Mesothelial cell of epicardium (in vitro differentiated cells): ENCODE measurements around the gene PHTF2. TPM values are rescaled to one million over a fixed set of nuclear protein-coding genes. Genes with fewer than 3 reads are reported as not detected.

Experiments used
- DNase-seq, 2 experiments: peaks; one replicate each; pipeline ENCODE4 v3.0.0; 2021; ENCODE audit warnings: low spot score in 2 of 2; ENCODE audit not compliant: unreplicated experiment in 2 of 2
- H3K27ac Mint-ChIP-seq: 2 replicates; pipeline ENCODE4 v1.8.0; 2021; ENCODE audit warnings: mixed read lengths
- H3K27me3 Mint-ChIP-seq: 2 replicates; pipeline ENCODE4 v1.8.0; 2021; ENCODE audit warnings: low read depth, mixed read lengths
- H3K36me3 Mint-ChIP-seq: 2 replicates; pipeline ENCODE4 v1.8.0; 2021; ENCODE audit warnings: mixed read lengths
- H3K4me1 Mint-ChIP-seq: 2 replicates; pipeline ENCODE4 v1.8.0; 2021; ENCODE audit warnings: mixed read lengths
- H3K4me3 Mint-ChIP-seq: 2 replicates; pipeline ENCODE4 v1.8.0; 2021; ENCODE audit warnings: mild to moderate bottlenecking, moderate library complexity, mixed read lengths
- H3K9me3 Mint-ChIP-seq: 2 replicates; pipeline ENCODE4 v1.8.0; 2021; ENCODE audit warnings: mixed read lengths
- total RNA-seq: library from RNA; stranded (reverse); gene quantifications from 3 replicates; pipeline ENCODE4 v1.2.1, GENCODE V29; 2021
- TF ChIP-seq, protein P1 (sequence below): fragments of 200-600 bp; sonication (generic); IDR thresholded peaks from one replicate; pipeline ENCODE4 v1.5.0; 2021; ENCODE audit warnings: antibody characterized with exemption; ENCODE audit not compliant: unreplicated experiment

PHTF2 gene
- total RNA-seq, 1 donor from 2014 or later = 38.2 TPM

DNA sequence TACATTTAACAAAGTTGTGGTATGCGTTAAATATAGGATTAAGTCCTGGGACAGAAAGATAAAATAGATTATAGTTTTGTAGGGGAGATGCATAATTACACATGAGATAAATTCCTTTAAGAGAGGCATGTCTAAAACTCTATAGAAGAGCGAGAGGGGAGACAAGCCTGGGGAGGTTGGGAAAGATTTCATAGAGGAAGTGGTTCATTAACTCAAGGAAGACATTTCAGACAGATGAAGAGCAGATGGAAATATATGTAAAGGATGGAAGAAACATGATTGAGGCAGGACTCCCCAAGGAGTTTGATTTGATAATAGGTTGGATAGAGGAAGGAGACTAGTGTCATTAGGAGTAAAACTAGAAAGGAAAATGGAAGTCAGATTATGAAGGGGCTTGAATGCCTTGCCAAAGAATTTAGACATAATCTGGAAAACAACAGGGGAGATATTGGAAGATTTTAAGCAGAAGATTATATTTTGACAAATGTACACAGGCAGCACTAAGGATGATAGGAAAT, 96.1 kb downstream of the PHTF2 start:
- DNase-seq = no peak
- no peaks in the 10 kb centered on the region for H3K9me3 Mint-ChIP-seq
- no peaks in the 10 kb centered on the region for H3K27me3 Mint-ChIP-seq
- no peak overlapping the region for H3K4me3 Mint-ChIP-seq
- H3K27ac Mint-ChIP-seq = no peak overlapping the region
- no peaks in the 10 kb centered on the region for H3K36me3 Mint-ChIP-seq
- TF ChIP-seq, protein P1, sequence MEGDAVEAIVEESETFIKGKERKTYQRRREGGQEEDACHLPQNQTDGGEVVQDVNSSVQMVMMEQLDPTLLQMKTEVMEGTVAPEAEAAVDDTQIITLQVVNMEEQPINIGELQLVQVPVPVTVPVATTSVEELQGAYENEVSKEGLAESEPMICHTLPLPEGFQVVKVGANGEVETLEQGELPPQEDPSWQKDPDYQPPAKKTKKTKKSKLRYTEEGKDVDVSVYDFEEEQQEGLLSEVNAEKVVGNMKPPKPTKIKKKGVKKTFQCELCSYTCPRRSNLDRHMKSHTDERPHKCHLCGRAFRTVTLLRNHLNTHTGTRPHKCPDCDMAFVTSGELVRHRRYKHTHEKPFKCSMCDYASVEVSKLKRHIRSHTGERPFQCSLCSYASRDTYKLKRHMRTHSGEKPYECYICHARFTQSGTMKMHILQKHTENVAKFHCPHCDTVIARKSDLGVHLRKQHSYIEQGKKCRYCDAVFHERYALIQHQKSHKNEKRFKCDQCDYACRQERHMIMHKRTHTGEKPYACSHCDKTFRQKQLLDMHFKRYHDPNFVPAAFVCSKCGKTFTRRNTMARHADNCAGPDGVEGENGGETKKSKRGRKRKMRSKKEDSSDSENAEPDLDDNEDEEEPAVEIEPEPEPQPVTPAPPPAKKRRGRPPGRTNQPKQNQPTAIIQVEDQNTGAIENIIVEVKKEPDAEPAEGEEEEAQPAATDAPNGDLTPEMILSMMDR = no peak
- H3K4me1 Mint-ChIP-seq = no peaks in the 10 kb centered on the region

DNA sequence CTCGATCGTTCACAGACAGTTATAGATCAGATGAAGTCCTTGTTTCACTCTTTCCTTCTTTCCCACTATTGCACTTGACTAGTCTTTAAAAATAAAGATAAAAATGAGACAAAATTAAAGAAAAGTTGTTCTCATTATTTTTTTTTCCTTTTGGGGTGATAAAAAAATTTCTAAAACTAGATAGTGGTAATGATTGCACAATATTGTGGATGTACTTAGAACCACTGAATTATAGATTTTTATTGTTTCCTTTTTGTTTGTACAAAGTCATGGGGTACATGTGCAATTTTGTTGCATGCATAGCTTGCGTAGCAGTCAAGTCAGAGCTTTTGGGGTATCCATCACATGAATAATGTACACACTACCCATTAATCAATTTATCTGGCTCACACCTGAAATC, 97.3 kb downstream of the PHTF2 start:
- Mint-ChIP-seq H3K36me3 (no peaks in the 10 kb centered on the region), H3K27ac (no peak overlapping the region), H3K4me3 (no peak overlapping the region), H3K4me1 (no peaks in the 10 kb centered on the region), H3K9me3 (no peaks in the 10 kb centered on the region), H3K27me3 (no peaks in the 10 kb centered on the region)
- DNase-seq = no peak
- TF ChIP-seq, protein P1 = no peak

DNA sequence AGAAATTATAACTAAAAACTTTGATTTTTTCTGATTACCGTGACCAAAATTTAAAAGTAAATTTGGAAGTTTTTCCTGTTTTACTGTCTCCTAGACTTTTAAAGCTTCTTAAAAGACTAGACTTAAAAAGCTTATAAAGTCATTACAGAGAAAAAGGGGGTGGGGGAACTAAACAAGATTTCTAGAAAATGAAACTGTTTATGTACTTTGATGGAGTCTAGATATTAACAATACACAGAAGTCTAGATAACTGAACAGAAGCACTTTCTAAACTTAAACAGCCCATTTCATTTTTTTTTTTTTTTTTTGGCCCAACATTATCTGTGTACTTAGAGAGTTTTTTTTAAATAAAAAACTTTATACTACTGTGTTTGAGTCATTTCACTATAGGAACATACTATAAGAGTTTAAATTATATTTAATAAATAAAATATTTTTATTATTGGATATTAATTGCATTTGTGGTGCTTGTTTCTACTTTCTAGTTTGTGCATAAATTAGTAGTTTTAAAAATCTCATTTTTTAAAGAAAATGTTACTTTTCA, 98.5 kb downstream of the PHTF2 start:
- no peaks in the 10 kb centered on the region for H3K4me1 Mint-ChIP-seq
- no peak for DNase-seq
- no peaks in the 10 kb centered on the region for H3K9me3 Mint-ChIP-seq
- no peaks in the 10 kb centered on the region for H3K27me3 Mint-ChIP-seq
- no peaks in the 10 kb centered on the region for H3K36me3 Mint-ChIP-seq
- TF ChIP-seq, protein P1 = no peak
- no peak overlapping the region for H3K4me3 Mint-ChIP-seq
- H3K27ac Mint-ChIP-seq = no peak overlapping the region

DNA sequence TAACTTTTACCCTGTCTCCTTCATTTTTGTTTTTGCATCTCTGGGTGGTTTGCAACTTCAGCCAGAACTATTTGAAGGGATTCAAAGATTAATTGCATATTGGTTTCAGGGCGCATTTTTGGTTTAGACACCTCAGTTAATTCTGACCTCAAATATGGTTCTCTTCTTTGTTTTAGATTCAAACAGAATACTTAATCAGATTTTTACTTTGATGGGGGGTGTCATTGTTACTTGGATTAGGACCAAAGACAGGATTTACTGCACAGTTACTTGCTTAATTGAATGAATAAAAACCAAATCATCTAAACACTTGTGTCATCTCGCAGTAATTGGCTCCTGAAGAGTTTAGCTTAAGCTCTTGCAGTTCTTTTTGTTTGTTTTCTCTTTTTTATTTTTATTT, 100.9 kb downstream of the PHTF2 start:
- no peak overlapping the region for H3K27ac Mint-ChIP-seq
- H3K36me3 Mint-ChIP-seq = no peaks in the 10 kb centered on the region

DNA sequence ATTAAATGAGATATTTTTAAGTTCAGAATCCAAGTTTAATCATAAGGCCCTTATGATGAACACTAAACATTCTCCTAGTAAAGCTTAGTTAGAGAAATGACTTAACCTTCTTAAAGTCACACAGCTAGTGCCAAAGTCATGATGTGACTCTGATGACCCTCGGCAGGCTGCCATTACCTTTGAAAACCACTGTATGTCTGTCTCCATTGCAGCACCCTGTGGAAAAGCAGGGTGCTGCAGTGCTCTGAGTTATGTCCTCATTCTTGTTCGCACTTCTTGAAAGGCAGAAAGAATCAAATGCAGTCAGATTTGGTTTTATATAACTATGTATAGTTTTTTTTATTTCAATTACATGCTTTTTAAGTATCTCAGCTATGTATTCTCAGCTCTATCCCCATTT, 105.0 kb downstream of the PHTF2 start:
- H3K27ac Mint-ChIP-seq = no peak overlapping the region
- no peaks in the 10 kb centered on the region for H3K27me3 Mint-ChIP-seq
- H3K4me3 Mint-ChIP-seq = no peak overlapping the region
- no peaks in the 10 kb centered on the region for H3K4me1 Mint-ChIP-seq
- H3K36me3 Mint-ChIP-seq = peaks cover 3% of the 10 kb centered on the region
- no peak for DNase-seq
- no peaks in the 10 kb centered on the region for H3K9me3 Mint-ChIP-seq
- TF ChIP-seq, protein P1 = no peak

More for the DNA sequence above, 100.9 kb downstream of the PHTF2 start:
- TF ChIP-seq, protein P1 = no peak
- no peaks in the 10 kb centered on the region for H3K27me3 Mint-ChIP-seq
- H3K9me3 Mint-ChIP-seq = no peaks in the 10 kb centered on the region
- H3K4me1 Mint-ChIP-seq = no peaks in the 10 kb centered on the region
- H3K4me3 Mint-ChIP-seq = no peak overlapping the region
- no peak for DNase-seq

DNA sequence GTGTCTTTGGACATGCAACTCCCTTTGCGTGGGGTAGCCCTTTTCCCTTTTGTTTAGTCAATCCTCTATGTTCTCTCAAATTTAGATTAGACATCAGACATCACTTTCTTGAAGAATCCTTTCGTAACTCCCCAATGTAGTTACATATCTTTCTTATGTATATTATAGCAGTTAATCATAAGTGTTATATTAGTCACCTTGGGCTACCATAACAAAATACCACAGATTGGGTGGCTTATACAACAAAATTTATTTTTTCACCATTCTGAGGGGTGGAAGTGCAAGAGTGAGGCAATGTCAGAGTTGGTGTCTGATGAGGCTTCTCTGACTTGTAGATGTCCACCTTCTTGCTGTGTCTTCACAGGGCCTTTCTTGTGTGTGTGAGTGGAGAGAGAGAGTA, 105.7 kb downstream of the PHTF2 start:
- Mint-ChIP-seq H3K4me1 (no peaks in the 10 kb centered on the region), H3K4me3 (no peak overlapping the region), H3K36me3 (peaks cover 3% of the 10 kb centered on the region), H3K9me3 (no peaks in the 10 kb centered on the region), H3K27me3 (no peaks in the 10 kb centered on the region), H3K27ac (no peak overlapping the region)
- no peak for DNase-seq
- TF ChIP-seq, protein P1 = no peak
